HepG2 (cell line): ENCODE data around the gene MINDY3.

Source experiments
- CTCF ChIP-seq: sonication (generic); formaldehyde crosslinking; IDR thresholded peaks from 2 replicates; pipeline ENCODE4 v1.5.0; 2020; ENCODE audit warnings: mild to moderate bottlenecking, missing genetic modification reagents, moderate library complexity
- EP300 ChIP-seq, 3 experiments: sonication (generic) in 1 of 3; formaldehyde crosslinking in 1 of 3; IDR thresholded peaks; 2 replicates each; pipeline versions ENCODE4 v1.5.1 to v1.6.1; 2011 to 2020; ENCODE audit warnings: low read depth in 2 of 3, low read length in 2 of 3, borderline replicate concordance in 1 of 3, improper control_type of control experiment in 1 of 3, mild to moderate bottlenecking in 1 of 3, missing genetic modification reagents in 1 of 3, moderate library complexity in 1 of 3
- SMC3 ChIP-seq: IDR thresholded peaks from 2 replicates; pipeline ENCODE4 v1.6.1; 2011; ENCODE audit warnings: low read length, improper control_type of control experiment
- U2AF1 ChIP-seq: fragments of 200-400 bp; formaldehyde crosslinking; optimal IDR thresholded peaks from 2 replicates; pipeline ENCODE3; 2017; ENCODE audit warnings: mild to moderate bottlenecking, low read depth, low read length
- U2AF2 ChIP-seq: fragments of 200-400 bp; formaldehyde crosslinking; IDR thresholded peaks from 2 replicates; pipeline ENCODE4 v1.6.1; 2017; ENCODE audit warnings: low read depth, mild to moderate bottlenecking, low read length
- ZKSCAN1 ChIP-seq: fragments of 150-350 bp; IDR thresholded peaks from 2 replicates; pipeline ENCODE4 v1.6.1; 2014; ENCODE audit warnings: low read length
- ZNF468 ChIP-seq: sonication (generic); formaldehyde crosslinking; IDR thresholded peaks from 2 replicates; pipeline ENCODE4 v1.8.0; 2022; ENCODE audit warnings: mild to moderate bottlenecking, moderate library complexity, missing genetic modification reagents
- ZNF512 ChIP-seq: sonication (generic); formaldehyde crosslinking; IDR thresholded peaks from 2 replicates; pipeline ENCODE4 v1.4.0; 2020; ENCODE audit warnings: mild to moderate bottlenecking, missing genetic modification reagents

DNA sequence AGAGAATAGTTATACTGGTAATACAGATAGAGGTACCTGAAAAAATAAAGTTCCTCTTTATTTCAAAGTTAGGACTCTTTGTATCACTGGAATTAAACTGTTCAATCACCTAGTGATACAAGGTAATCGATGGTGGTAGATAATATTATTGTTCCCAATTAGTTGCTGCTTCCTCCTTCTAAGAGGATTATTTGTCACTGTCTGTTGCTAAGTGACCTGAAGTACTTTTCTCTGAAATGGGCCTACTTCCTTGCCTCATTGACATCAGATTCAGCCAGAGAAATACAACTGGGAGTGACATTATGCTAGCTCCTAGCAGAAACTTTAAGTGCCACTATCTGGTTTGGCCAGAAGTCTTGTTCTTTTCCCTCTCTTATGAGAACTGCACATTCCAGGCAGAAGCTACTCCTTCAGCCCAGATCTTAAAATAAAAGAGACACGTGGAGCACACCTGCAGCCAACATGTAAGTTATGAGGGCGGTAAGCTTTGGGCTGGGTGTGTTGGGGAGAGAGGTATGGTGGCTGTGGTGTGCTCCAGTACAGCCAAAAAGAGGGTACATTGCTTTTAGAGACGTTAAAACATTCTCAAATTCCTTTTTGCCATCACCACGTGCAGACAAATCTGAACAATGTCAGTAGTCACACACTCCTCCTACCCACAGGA is 54.8 kb downstream of the MINDY3 start:
- TF ChIP-seq EP300 (IDR thresholded peaks at IDR 0.05; ENCODE audit: low read depth in 2 of 2, low read length in 2 of 2), result no peak
- TF ChIP-seq EP300 (CRISPR knock-in tag; IDR thresholded peaks at IDR 0.05; ENCODE audit: borderline replicate concordance), result no peak
- TF ChIP-seq ZNF468 (CRISPR knock-in tag), result no peak
- no peak for TF ChIP-seq ZNF512 (CRISPR knock-in tag)
- TF ChIP-seq CTCF (CRISPR knock-in tag), result no peak
- no peak for TF ChIP-seq SMC3
- no peak for TF ChIP-seq U2AF1
- no peak for TF ChIP-seq ZKSCAN1
- no peak for TF ChIP-seq U2AF2
